AML-193 (cell line): ENCODE data around the gene SNAPC1.
"Not testable (repeated sequence)": the region's sequence is repeated elsewhere in the genome, so short reads cannot be mapped to it uniquely, and the experiment has no call there.

Experiments used
- DNase-seq, 2 experiments: peaks; one replicate each; lab custom pipeline; 2025; lab: John Stamatoyannopoulos, UW

The SNAPC1 gene

DNA sequence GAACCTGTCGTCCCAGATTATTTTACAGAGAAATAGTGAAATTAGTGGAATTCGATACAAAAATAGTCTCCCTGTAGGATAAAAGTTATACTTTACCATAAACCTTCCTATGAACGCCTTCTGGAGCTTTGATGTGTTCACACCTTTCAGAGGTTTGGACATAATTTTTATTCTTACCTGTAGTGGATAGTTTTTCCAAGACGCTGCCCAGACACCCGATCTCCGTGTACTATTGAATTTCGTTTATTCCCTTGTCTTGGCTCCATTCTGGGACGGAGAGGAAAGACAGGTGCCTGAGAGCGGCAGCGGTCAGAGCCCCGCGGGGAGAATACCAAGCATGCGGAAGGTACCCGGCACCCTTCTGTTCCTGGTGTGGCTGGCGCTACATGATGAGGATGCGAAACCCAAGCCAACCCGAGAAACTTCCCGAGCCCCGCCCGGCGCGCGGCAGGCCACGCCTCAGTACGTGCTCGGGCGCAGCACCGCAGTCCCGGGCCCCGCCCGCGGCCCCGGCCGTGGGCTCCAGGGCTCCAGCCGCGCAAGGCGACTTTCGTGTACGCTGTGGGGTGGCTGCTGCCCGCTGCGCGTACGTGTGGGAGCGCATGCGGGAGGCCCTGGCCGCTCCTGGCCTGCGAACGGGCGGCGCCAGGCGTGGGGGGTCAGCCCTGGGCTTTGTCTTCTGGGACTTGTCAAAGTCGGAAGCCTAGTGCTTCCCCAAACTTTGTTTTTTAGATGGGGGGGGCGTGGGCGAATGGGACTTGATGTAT lies 11.3 kb upstream of the SNAPC1 start:
- peak; percentile 88 for DNase-seq

DNA sequence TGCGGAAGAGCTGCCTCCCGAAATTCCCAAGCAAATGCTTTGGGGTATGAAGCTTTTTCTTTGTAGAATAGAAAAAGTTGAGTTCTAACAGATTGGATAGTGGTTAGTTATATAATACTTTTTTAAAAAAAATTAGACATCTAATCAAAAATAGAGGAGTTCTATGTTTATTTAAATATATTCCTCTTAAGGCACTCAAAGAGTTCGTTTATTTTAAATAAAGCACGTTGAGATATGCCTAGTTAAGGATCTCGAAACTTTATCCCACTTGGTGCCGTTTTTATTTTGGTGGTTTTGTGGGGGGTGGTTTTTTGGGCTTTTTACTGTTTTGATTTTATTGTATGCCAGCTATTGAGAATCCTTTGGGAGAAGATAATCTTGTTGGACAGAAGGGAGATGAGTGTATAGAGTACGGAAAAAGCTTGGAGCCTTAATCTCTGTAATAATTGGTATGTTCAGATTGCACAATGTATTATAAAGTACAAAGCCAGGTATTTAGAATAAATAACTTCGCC lies 10.7 kb upstream of the SNAPC1 start:
- no peak for DNase-seq

DNA sequence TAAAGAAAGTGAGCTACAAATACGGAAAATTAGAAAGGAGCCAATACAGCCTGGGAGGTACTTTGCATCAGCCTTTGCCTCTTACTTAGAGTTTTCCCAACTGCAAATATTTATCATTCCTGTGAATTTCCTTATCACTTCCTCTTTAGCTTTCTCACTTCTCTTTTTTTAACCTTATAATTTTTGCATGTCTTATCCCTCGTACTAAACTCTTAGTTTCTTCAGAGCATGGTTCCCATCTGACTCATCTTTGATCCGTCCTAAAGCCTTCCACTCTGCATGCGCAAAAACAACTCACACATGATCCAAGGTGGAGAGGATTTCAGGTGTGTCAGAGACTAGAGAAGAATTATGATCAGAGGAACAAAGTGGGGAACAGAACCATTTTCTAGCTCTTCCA lies 9.6 kb upstream of the SNAPC1 start:
- DNase-seq: no peak

GRCh38 chr14:61753631-61754030 lies 8.6 kb upstream of the SNAPC1 start:
- no peak for DNase-seq

- no peak for DNase-seq
Observed at GRCh38 chr14:61754627-61755381, 7.4 kb upstream of the SNAPC1 start.

DNA sequence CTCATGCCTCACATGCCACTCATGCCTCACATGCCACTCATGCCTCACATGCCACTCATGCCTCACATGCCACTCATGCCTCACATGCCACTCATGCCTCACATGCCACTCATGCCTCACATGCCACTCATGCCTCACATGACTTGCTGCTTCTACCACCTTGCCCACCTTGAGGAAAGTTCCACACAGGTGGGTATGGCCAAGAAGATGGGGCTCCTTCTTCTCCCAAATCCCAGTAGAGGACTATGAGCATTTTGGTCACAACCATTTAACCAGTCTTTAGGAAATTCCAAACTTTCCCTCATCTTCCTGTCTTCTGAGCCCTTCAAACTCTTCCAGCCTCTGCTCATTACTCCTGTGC lies 6.9 kb upstream of the SNAPC1 start:
- not testable (repeated sequence) for DNase-seq

GRCh38 chr14:61756135-61756534 lies 6.1 kb upstream of the SNAPC1 start:
- no peak for DNase-seq

DNA sequence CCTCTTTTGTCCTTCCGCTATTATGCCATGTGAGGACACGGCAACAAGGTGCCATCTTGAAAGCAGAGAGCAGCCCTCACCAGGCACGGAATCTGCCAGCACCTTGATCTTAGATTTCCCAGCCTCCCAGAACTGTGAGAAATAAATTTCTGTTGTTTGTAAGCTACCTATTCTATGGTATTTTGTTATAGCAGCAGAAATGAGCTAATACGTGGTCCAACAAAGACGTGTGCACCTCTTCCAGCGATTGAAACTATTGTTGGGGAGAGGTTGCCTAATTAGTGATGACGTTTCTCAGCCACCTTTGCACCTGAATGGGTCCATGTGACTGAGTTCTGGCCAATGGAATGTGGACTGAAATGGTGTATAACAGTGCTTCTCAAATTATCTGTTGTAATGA lies 2.3 kb upstream of the SNAPC1 start:
- no peak for DNase-seq

DNA sequence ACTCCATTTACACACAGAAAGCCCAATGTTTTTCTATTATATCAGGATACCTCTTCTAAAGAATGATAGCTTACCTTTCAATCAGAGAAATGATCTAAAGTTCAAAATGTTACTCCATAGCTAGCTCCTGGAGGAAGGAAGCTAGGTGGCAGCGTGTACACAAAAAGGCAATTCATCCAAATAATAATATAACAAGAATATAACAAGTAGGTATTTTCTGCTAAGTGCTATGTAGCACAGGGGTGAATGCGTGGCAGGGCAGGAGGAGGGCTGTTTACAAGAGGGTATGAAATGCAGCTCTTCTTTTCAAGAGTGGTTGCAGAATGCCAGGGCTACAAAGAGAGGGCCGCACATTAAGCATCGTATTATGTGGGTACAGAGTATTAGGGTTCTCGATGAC lies 663 bp upstream of the SNAPC1 start:
- DNase-seq: no peak

GRCh38 chr14:61764342-61765122 lies 2.3 kb downstream of the SNAPC1 start:
- DNase-seq: no peak

- DNase-seq: no peak
Observed at GRCh38 chr14:61765225-61765943, 3.2 kb downstream of the SNAPC1 start.

DNA sequence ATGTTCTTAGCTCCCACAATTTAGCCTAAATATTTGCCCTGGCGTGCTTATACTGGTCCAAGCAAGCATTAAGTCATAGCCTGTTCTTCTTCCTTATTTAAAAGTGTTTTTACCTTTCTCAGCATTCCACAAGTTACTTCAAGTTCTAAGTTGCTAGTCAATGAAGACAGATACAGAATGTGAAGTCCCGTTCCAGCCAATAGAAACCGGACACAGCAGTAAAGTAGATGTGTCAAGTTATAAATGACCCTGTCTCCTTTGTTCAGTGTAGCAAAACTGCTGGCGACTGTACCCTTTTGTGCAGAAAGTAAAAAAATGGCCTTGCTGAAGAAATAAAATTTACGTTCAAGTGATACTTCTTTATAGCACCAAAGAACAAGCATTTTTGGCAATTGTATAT lies 3.9 kb downstream of the SNAPC1 start:
- DNase-seq: no peak

- DNase-seq: no peak
Observed at GRCh38 chr14:61768240-61768639, 6.0 kb downstream of the SNAPC1 start.

GRCh38 chr14:61769893-61770292 lies 7.7 kb downstream of the SNAPC1 start:
- DNase-seq: no peak

DNA sequence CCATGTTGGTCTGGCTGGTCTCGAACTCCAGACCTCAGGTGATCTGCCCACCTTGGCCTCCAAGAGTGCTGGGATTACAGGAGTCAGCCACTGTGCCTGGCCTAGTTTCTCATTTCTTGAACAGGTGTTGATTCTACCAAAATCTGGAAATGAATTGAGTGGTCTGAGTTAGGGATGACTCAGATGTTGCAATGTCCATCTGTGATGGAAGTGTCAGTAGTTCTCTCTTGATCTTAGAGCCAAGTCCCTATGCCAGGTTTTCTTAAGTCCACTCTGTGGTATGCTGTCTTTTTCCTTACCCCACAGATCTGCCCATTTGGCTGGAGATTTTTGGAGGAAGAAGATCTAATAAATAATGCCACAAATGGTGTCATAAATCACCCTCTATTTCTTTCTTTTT lies 12.6 kb downstream of the SNAPC1 start:
- DNase-seq: no peak

DNA sequence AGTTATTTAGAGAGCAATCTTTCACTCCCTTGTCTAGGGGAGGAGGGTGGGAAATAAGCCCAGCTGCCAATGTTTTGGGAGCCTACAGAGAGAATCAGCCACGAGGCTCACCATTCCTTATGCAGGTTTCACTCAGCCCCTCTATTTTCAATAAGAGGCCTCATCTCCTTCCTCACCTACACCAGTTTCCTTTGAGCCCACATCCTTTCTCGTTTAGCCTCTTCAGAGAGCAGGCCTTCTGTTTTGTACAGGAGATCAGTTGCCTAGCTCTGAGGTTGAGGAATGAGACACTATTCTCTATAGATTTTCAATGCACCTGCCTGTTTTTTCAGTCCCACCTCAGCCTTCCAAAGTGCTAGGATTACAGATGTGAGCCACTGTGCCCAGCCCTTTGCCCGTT lies 17.9 kb downstream of the SNAPC1 start:
- no peak for DNase-seq

DNA sequence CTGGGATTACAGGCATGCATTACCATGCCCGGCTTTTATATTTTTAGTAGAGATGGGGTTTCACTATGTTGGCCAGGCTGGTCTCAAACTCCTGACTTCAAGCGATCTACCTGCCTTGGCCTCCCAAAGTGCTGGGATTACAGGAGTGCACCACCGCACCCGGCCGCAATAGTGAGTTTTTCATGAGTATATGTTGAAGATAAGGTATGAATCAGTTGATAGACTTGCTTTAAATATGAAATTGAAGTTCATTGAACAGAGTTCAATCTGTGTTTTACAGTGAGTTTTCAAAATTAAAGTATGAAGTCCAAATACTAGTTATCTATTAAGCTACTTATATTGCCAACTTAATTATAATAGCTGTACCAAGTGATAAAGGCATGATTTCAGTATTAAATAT lies 35.1 kb downstream of the SNAPC1 start:
- DNase-seq: no peak

DNA sequence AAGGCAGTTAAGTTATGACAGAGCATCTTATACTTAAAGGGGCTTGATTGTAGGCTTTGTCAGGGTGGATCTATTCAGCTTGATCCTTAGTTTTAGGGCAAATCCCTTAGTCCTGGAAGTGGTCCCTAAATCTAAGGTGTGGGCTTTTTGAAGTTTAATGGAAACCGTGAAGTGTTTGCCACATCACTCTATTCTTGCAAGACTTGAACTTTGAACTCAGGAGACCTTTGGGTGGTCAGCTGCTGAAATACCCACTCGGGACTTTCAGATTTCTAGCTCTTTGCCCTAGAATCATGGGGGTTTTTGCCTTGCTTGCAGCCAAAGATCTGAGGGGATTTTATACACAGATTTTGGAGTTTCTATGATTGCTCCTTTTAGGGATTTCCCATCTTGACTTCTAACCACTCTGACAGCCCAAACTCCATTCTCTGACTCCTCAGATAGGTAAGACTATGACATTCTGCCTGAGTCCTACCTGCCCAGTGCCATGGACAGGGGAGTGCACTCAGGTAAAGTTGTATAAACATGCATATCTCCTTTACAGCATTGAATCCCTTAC lies 39.9 kb downstream of the SNAPC1 start:
- DNase-seq: no peak

- no peak for DNase-seq
Observed at GRCh38 chr14:61803755-61804154, 41.5 kb downstream of the SNAPC1 start.

DNA sequence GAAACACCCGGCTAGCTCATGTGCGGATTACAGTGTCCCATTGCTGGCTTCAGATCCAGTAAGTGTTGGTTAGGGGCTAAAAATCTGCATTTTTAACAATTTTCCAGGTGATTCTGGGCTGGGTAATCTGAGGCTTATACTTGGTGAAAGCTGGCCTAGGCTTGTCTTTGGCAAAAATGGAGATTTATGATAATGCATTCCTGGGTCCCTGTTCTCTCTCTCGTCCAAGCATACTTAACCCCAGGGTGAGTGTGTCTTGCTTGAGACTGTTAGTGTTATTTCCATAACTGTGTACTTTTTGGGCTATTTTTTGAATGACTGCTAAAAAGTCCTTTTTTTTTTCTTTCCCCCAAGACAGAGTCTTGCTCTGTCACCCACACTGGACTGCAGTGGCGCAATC lies 43.2 kb downstream of the SNAPC1 start:
- no peak for DNase-seq

GRCh38 chr14:61811882-61812346 lies 49.7 kb downstream of the SNAPC1 start:
- no peak for DNase-seq
